ENCODE data around the gene PUM1.
"Not testable (repeated sequence)": the region's sequence is repeated elsewhere in the genome, so short reads cannot be mapped to it uniquely, and the experiment has no call there.

PUM1 gene

DNA sequence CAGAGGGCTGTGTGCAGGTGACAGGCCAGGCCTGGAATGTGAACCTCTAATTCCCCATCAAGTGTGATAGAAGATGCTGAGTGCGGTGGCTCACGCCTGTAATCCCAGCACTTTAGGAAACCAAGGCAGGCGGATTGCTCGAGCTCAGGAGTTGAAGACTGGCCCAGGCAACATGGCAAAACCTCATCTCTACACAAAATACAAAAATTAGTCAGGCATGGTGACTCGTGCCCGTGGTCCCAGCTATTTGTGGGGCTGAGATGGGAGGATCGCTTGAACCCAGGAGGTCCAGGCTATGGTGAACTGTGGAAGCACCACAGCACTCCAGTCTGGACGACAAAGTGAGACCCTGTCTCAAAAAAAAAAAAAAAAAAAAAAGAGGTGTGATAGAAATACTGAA, 40.1 kb upstream of the PUM1 start:
- TF ChIP-seq, protein P1, sequence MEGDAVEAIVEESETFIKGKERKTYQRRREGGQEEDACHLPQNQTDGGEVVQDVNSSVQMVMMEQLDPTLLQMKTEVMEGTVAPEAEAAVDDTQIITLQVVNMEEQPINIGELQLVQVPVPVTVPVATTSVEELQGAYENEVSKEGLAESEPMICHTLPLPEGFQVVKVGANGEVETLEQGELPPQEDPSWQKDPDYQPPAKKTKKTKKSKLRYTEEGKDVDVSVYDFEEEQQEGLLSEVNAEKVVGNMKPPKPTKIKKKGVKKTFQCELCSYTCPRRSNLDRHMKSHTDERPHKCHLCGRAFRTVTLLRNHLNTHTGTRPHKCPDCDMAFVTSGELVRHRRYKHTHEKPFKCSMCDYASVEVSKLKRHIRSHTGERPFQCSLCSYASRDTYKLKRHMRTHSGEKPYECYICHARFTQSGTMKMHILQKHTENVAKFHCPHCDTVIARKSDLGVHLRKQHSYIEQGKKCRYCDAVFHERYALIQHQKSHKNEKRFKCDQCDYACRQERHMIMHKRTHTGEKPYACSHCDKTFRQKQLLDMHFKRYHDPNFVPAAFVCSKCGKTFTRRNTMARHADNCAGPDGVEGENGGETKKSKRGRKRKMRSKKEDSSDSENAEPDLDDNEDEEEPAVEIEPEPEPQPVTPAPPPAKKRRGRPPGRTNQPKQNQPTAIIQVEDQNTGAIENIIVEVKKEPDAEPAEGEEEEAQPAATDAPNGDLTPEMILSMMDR (IDR thresholded peaks at IDR 0.05; ENCODE audit: borderline replicate concordance, insufficient read depth, low read depth, low read length), result no peak

GRCh38 chr1:31102501-31102950, 37.0 kb upstream of the PUM1 start:
- TF ChIP-seq, protein P1 (IDR thresholded peaks at IDR 0.05; ENCODE audit: borderline replicate concordance, insufficient read depth, low read depth, low read length), result no peak
- no peak overlapping the region for H3K4me3 ChIP-seq (ENCODE audit: low read depth, low read length)

More for the DNA sequence above, 40.1 kb upstream of the PUM1 start:
- H3K4me3 ChIP-seq (ENCODE audit: low read depth, low read length), result no peak overlapping the region

DNA sequence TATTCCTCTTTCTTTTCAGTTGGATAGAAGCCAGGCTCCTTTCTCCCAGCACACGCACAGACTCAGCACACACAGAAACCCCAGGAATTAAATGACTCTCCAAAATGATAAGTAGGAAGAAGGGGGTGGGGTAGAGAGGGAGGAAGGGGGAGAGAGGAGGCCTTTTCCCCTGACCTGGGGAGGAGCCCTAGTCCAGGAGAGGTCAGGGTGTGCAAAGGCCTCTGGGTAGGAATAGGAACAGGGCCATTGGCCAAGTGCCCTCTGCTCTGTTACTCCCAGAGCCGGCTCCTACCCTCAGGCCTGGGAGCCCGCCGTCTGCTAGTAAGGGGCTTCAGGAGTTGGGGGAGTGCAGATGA, 35.6 kb upstream of the PUM1 start:
- no peak overlapping the region for H3K4me3 ChIP-seq (ENCODE audit: low read depth, low read length)
- TF ChIP-seq, protein P1 (IDR thresholded peaks at IDR 0.05; ENCODE audit: borderline replicate concordance, insufficient read depth, low read depth, low read length), result no peak

DNA sequence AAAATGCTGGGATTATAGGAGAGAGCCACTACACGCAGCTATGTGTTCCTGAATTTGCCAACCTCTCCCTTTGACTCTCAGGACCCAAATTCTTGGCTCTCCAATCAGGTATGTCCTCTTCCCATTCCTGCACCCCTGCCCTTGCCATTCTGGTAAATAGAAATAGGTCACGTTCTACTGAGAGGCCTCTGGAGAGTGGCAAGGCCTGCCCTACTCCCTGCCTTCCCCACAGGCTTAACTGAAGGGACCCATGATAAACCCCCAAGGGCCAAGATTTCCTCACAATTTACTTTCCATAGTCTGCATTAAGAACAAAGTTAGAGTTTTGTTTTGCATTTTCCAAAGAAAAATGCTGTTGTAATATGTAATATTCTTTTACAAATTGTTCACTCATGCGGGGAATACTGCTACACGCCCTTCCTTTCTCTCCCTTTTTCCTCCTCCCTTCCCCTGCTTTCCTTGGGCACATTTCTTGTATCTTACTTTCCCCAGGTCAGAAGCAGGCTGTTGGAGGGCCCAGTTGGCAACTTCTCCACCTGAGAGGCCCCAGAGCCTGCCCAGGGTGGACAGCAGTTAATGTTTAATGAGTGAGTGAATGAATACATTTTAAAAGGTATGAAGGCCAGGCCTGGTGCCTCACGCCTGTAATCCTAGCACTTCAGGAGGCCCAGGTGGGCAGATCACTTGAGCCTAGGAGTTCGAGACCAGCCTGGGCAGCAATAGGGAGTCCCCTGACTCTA, 33.9 kb upstream of the PUM1 start:
- H3K4me3 ChIP-seq (ENCODE audit: low read depth, low read length), result no peak overlapping the region
- TF ChIP-seq, protein P1 (IDR thresholded peaks at IDR 0.05; ENCODE audit: borderline replicate concordance, insufficient read depth, low read depth, low read length), result no peak

GRCh38 chr1:31095985-31096384, 30.5 kb upstream of the PUM1 start:
- TF ChIP-seq, protein P1 (IDR thresholded peaks at IDR 0.05; ENCODE audit: borderline replicate concordance, insufficient read depth, low read depth, low read length), result no peak
- H3K4me3 ChIP-seq (ENCODE audit: low read depth, low read length), result no peak overlapping the region

DNA sequence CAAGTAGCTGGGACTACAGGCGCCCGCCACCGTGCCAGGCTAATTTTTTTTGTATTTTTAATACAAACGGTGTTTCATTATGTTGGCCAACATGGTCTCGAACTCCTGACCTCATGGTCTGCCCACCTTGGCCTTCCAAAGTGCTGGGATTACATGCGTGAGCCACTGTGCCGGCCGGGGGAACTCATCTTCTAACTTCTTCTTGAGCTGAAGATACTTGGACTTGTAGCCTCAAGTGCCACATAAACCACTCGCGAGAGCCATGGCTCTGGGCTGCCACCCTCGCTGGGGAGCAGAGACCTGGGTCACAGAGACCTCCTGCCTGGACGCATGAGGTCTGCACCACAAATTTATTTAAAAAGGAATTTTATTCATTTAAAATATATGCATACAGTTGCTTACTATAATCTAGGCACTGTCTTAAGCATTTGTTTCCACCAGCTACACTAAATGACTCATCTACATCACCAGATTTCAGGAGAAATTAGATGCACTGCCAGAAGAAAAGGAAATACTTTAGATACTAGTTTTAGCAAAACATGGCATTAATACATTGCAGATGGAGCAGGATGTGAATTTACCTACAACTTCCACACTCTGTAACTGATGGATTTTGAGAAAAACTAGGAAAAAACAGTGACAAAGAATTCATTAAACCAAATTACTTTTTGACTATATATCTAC, 29.9 kb upstream of the PUM1 start:
- TF ChIP-seq, protein P1 (IDR thresholded peaks at IDR 0.05; ENCODE audit: borderline replicate concordance, insufficient read depth, low read depth, low read length), result no peak
- H3K4me3 ChIP-seq (ENCODE audit: low read depth, low read length), result no peak overlapping the region

DNA sequence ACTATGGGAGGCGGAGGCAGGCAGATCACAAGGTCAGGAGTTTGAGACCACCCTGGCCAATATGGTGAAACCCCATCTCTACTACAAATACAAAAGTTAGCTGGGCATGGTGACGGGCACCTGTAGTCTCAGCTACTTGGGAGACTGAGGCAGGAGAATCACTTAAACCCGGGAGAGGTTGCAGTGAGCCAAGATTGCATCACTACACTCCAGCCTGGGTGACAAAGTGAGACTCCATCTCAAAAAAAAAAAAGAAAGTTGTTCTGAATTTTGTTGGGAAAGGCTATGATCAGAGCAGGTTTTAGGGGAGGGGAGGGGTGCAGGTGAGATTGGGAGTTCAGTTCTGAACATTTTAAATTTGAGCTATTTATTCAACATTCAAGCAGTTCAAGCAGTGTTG, 22.6 kb upstream of the PUM1 start:
- H3K4me3 ChIP-seq (ENCODE audit: low read depth, low read length), result not testable (repeated sequence)

Measured in GM12875 (cell line).